Stimulated activated naive CD8-positive, alpha-beta T cell treated with anti-CD3 and anti-CD28 coated beads, Interleukin-15, Interleukin-2, amounts not matched to agents 100 U/mL and 50 U/mL, for 24 hours (primary cell): ENCODE results near the gene MS4A5.

Source experiments
- ATAC-seq: fragments of 150-1000 bp; cut with Tn5 transposase; one replicate; pipeline ENCODE4 v1.10.0; 2021
- DNase-seq: peaks from one replicate; pipeline ENCODE4 v3.0.0; 2021

The MS4A5 gene

GRCh38 chr11:60482361-60482760 is 53.0 kb downstream of the MS4A5 start:
- ATAC-seq (no peak), DNase-seq (no peak)

GRCh38 chr11:60485987-60486386 is 56.6 kb downstream of the MS4A5 start:
- DNase-seq (no peak), ATAC-seq (peak; percentile 66)

GRCh38 chr11:60492488-60493009 is 63.2 kb downstream of the MS4A5 start, which contains the start of gene MS4A12:
TSS of gene MS4A12 (plus strand) at chr11:60492778. CDS start at chr11:60497319, 4,541 bp downstream.
- ATAC-seq (no peak), DNase-seq (no peak)

GRCh38 chr11:60493454-60493853 is 64.1 kb downstream of the MS4A5 start:
- ATAC-seq (no peak), DNase-seq (no peak)
